Measurements from ENCODE around the gene KCTD2. TPM values are rescaled to one million over a fixed set of nuclear protein-coding genes. Genes with fewer than 3 reads are reported as not detected.
A peak's percentile ranks its signal among the peaks of the same experiment; 100 is the strongest.

Gene KCTD2
- polyA plus RNA-seq, 1 of the 3 experiments (the other 2 are of a cell fraction), result 27.5 TPM

- H2AFZ ChIP-seq (ENCODE audit: low read depth), result no peak overlapping the region
- CTCF ChIA-PET, result interaction anchor here (0.7 to 4.9 kb wide), 51 partner anchors 8 to 644 kb away, joined by 3 to 68 read pairs (median 6); partner anchors contain the start of genes ATP5PD, KCTD2, NT5C and OTOP2
- 41% methylated on average over 20 of the region's 20 CpGs for WGBS (ENCODE audit: low lambda C conversion rate)
- peak; percentile 91 for DNase-seq
- H3K27ac ChIP-seq (ENCODE audit: low read depth in 2 of 2, low read length in 1 of 2), result no peak overlapping the region
- H3F3A ChIP-seq (replicated peaks; ENCODE audit: insufficient read depth), result peaks cover 4% of the 10 kb centered on the region
- no peaks in the 10 kb centered on the region for H3K27me3 ChIP-seq (ENCODE audit: insufficient read depth)
- no peak overlapping the region for H3K4me2 ChIP-seq
- peaks cover 0 to 13% of the 10 kb centered on the region in 2 experiments; a peak in 1 of 4 replicates for H3K4me1 ChIP-seq (ENCODE audit: control insufficient read depth in 1 of 2, insufficient read depth in 2 of 2, low read depth in 1 of 2, low read length in 1 of 2)
- H4K20me1 ChIP-seq (ENCODE audit: insufficient read depth), result no peaks in the 10 kb centered on the region
- POLR2A ChIA-PET, result interaction anchor here (0.9 to 1.2 kb wide), 2 partner anchors 24 to 26 kb away, joined by 3 to 4 read pairs; partner anchors contain the start of gene NT5C
- TF ChIP-seq, protein P1, sequence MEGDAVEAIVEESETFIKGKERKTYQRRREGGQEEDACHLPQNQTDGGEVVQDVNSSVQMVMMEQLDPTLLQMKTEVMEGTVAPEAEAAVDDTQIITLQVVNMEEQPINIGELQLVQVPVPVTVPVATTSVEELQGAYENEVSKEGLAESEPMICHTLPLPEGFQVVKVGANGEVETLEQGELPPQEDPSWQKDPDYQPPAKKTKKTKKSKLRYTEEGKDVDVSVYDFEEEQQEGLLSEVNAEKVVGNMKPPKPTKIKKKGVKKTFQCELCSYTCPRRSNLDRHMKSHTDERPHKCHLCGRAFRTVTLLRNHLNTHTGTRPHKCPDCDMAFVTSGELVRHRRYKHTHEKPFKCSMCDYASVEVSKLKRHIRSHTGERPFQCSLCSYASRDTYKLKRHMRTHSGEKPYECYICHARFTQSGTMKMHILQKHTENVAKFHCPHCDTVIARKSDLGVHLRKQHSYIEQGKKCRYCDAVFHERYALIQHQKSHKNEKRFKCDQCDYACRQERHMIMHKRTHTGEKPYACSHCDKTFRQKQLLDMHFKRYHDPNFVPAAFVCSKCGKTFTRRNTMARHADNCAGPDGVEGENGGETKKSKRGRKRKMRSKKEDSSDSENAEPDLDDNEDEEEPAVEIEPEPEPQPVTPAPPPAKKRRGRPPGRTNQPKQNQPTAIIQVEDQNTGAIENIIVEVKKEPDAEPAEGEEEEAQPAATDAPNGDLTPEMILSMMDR (IDR thresholded peaks at IDR 0.05), result peak; percentile 79
- TF ChIP-seq FOSL2 (IDR thresholded peaks at IDR 0.05; ENCODE audit: borderline replicate concordance, low read depth) (no peak), SMC3 (IDR thresholded peaks at IDR 0.05; ENCODE audit: low read depth, low read length) (peak; percentile 48; the same call in 1 of the 2 replicates), RXRA (IDR thresholded peaks at IDR 0.05; ENCODE audit: borderline replicate concordance, low read depth) (no peak), RAD21 (IDR thresholded peaks at IDR 0.05; ENCODE audit: low read length) (peak; percentile 62), FOXM1 (IDR thresholded peaks at IDR 0.05; ENCODE audit: low read depth) (no peak), MXI1 (IDR thresholded peaks at IDR 0.05; ENCODE audit: low read depth, low read length) (no peak), PBX3 (IDR thresholded peaks at IDR 0.05) (0 out of 2 replicates have a peak, but pooled peaks have one; percentile 10)
- TF ChIP-seq, protein P2, sequence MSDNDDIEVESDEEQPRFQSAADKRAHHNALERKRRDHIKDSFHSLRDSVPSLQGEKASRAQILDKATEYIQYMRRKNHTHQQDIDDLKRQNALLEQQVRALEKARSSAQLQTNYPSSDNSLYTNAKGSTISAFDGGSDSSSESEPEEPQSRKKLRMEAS (IDR thresholded peaks at IDR 0.05; ENCODE audit: low read depth), result peak; percentile 37; the same call in 1 of the 2 replicates
- TF ChIP-seq, protein P3, sequence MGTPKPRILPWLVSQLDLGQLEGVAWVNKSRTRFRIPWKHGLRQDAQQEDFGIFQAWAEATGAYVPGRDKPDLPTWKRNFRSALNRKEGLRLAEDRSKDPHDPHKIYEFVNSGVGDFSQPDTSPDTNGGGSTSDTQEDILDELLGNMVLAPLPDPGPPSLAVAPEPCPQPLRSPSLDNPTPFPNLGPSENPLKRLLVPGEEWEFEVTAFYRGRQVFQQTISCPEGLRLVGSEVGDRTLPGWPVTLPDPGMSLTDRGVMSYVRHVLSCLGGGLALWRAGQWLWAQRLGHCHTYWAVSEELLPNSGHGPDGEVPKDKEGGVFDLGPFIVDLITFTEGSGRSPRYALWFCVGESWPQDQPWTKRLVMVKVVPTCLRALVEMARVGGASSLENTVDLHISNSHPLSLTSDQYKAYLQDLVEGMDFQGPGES (IDR thresholded peaks at IDR 0.05; ENCODE audit: low read depth, low read length), result no peak
- peaks cover 2% of the 10 kb centered on the region; the same call in 1 of the 2 replicates for H3K79me2 ChIP-seq (ENCODE audit: insufficient read depth)
- no peak overlapping the region for H3K4me3 ChIP-seq (ENCODE audit: low read depth in 2 of 2, low read length in 1 of 2)
- no peaks in the 10 kb centered on the region for H3K9me2 ChIP-seq
- no peak overlapping the region for H3K9ac ChIP-seq
- H3K36me3 ChIP-seq (replicated peaks in 1 of 2; ENCODE audit: control insufficient read depth in 1 of 2, insufficient read depth in 2 of 2, low read length in 1 of 2), result no peaks in the 10 kb centered on the region
- H3K9me3 ChIP-seq, result no peaks in the 10 kb centered on the region
Observed at GRCh38 chr17:75105126-75106080, 58.4 kb downstream of the KCTD2 start.
